ENCODE results near the gene SHISA4. TPM values are rescaled to one million over a fixed set of nuclear protein-coding genes. Genes with fewer than 3 reads are reported as not detected.
A peak's percentile ranks its signal among the peaks of the same experiment; 100 is the strongest.
"Not testable (repeated sequence)": the region's sequence is repeated elsewhere in the genome, so short reads cannot be mapped to it uniquely, and the experiment has no call there.

SHISA4 gene
- total RNA-seq, 1 donor from 2014 or later: 0.85 TPM

GRCh38 chr1:201939148-201939547 lies 50.5 kb downstream of the SHISA4 start:
- H3K27ac Mint-ChIP-seq (ENCODE audit: unreplicated experiment): no peak overlapping the region
- H3K27me3 Mint-ChIP-seq (ENCODE audit: unreplicated experiment): peaks cover 1% of the 10 kb centered on the region
- no peak for DNase-seq (ENCODE audit: low spot score)
- no peaks in the 10 kb centered on the region for H3K9me3 Mint-ChIP-seq (ENCODE audit: unreplicated experiment)
- H3K4me1 Mint-ChIP-seq (ENCODE audit: unreplicated experiment): peaks cover 11% of the 10 kb centered on the region
- H3K36me3 Mint-ChIP-seq (ENCODE audit: low read depth, unreplicated experiment): no peaks in the 10 kb centered on the region
- H3K4me3 Mint-ChIP-seq (ENCODE audit: unreplicated experiment): no peak overlapping the region
- TF ChIP-seq CTCF (IDR thresholded peaks at IDR 0.05; ENCODE audit: unreplicated experiment): no peak

- Mint-ChIP-seq H3K36me3 (ENCODE audit: low read depth, unreplicated experiment) (no peaks in the 10 kb centered on the region), H3K4me3 (ENCODE audit: unreplicated experiment) (no peak overlapping the region), H3K27ac (ENCODE audit: unreplicated experiment) (no peak overlapping the region), H3K9me3 (ENCODE audit: unreplicated experiment) (no peaks in the 10 kb centered on the region), H3K27me3 (ENCODE audit: unreplicated experiment) (peaks cover 1% of the 10 kb centered on the region), H3K4me1 (ENCODE audit: unreplicated experiment) (peaks cover 11% of the 10 kb centered on the region)
- TF ChIP-seq CTCF (IDR thresholded peaks at IDR 0.05; ENCODE audit: unreplicated experiment): no peak
- DNase-seq (ENCODE audit: low spot score): no peak
Observed at GRCh38 chr1:201939574-201939973, 50.9 kb downstream of the SHISA4 start.

- not testable (repeated sequence) for H3K27ac Mint-ChIP-seq (ENCODE audit: unreplicated experiment); H3K4me3 Mint-ChIP-seq (ENCODE audit: unreplicated experiment); H3K9me3 Mint-ChIP-seq (ENCODE audit: unreplicated experiment); H3K36me3 Mint-ChIP-seq (ENCODE audit: low read depth, unreplicated experiment); H3K27me3 Mint-ChIP-seq (ENCODE audit: unreplicated experiment); DNase-seq (ENCODE audit: low spot score)
- peaks cover 14% of the 10 kb centered on the region for H3K4me1 Mint-ChIP-seq (ENCODE audit: unreplicated experiment)
Observed at GRCh38 chr1:201940316-201940715, 51.6 kb downstream of the SHISA4 start.

- DNase-seq (ENCODE audit: low spot score): peak; percentile 42
- no peaks in the 10 kb centered on the region for H3K36me3 Mint-ChIP-seq (ENCODE audit: low read depth, unreplicated experiment)
- H3K27ac Mint-ChIP-seq (ENCODE audit: unreplicated experiment): peak overlapping the region; percentile 57
- H3K4me3 Mint-ChIP-seq (ENCODE audit: unreplicated experiment): no peak overlapping the region
- H3K4me1 Mint-ChIP-seq (ENCODE audit: unreplicated experiment): peaks cover 25% of the 10 kb centered on the region
- H3K9me3 Mint-ChIP-seq (ENCODE audit: unreplicated experiment): no peaks in the 10 kb centered on the region
- H3K27me3 Mint-ChIP-seq (ENCODE audit: unreplicated experiment): peaks cover 6% of the 10 kb centered on the region
- TF ChIP-seq CTCF (IDR thresholded peaks at IDR 0.05; ENCODE audit: unreplicated experiment): no peak
Observed at GRCh38 chr1:201941420-201942128, 52.9 kb downstream of the SHISA4 start.

GRCh38 chr1:201942129-201942495 lies 53.4 kb downstream of the SHISA4 start:
- no peak for TF ChIP-seq CTCF (IDR thresholded peaks at IDR 0.05; ENCODE audit: unreplicated experiment)
- no peaks in the 10 kb centered on the region for H3K9me3 Mint-ChIP-seq (ENCODE audit: unreplicated experiment)
- DNase-seq (ENCODE audit: low spot score): no peak
- H3K27ac Mint-ChIP-seq (ENCODE audit: unreplicated experiment): no peak overlapping the region
- H3K4me3 Mint-ChIP-seq (ENCODE audit: unreplicated experiment): no peak overlapping the region
- H3K4me1 Mint-ChIP-seq (ENCODE audit: unreplicated experiment): peaks cover 29% of the 10 kb centered on the region
- no peaks in the 10 kb centered on the region for H3K36me3 Mint-ChIP-seq (ENCODE audit: low read depth, unreplicated experiment)
- H3K27me3 Mint-ChIP-seq (ENCODE audit: unreplicated experiment): peaks cover 8% of the 10 kb centered on the region

Small RNAs within 50 kb of the gene (microRNA-seq; reads per million reads assigned to microRNA genes)
- gene MIR6739 (ENCODE audit: unreplicated experiment): not detected

Other genes starting within 250 kb of the SHISA4 start
- gene IPO9, start 59.7 kb upstream of the SHISA4 start, total RNA-seq (ENCODE audit: unreplicated experiment): 69.5 TPM
- gene LMOD1, start 57.6 kb downstream of the SHISA4 start, total RNA-seq (ENCODE audit: unreplicated experiment): not detected
- 45.7 TPM for gene TIMM17A, start 66.6 kb downstream of the SHISA4 start, total RNA-seq (ENCODE audit: unreplicated experiment)
- gene RNPEP, start 93.8 kb downstream of the SHISA4 start, total RNA-seq (ENCODE audit: unreplicated experiment): 70.1 TPM
- gene ELF3, start 121.7 kb downstream of the SHISA4 start, total RNA-seq (ENCODE audit: unreplicated experiment): 0.56 TPM
- gene GPR37L1, start 234.0 kb downstream of the SHISA4 start, total RNA-seq (ENCODE audit: unreplicated experiment): not detected